GM18499 (cell line): ENCODE data around the gene SLC38A3.

ENCODE experiments used
- ATAC-seq: cut with Tn5 transposase; IDR thresholded peaks from one replicate; pipeline ENCODE4 v1.9.1; 2021; ENCODE audit warnings: moderate number of reproducible peaks; ENCODE audit not compliant: insufficient read depth, unreplicated experiment

The SLC38A3 gene

DNA sequence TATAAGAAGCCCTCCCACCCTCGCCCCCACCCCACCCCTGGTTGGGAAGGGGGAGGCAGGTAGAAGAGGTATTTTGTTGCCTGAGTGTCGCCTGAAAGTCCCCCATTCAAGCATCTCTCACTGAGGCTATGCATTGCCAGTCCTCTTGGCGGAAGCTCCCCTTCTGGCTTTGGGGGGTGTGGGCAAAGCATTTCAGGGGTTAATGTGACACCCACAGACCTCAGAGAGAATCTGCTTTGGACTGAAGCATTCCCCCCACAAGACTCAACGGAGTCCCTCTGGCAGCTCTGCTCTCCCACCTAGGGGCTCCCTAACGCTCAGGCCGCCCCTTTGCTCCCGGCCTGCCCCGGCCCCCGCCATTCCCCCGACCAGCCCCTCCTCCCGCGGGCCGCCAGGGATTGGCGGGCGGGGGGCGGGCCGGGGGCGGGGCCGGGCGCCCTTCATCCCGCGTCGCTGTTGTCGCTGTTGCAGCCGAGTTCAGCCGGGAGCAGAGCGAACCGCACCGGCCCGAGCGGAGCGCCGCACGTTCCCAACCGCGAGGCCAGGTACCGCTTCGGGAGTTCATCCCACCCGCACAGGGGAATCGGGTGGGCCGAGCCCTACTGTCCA lies at the start of gene SLC38A3:
Gene SLC38A3, plus strand, starts transcription at position 468 of the 609 bp plus-strand sequence. CDS start 8,929 bp downstream, outside the sequence.
- ATAC-seq = no peak

GRCh38 chr3:50155491-50155878 lies 49.6 kb upstream of the SLC38A3 start:
- ATAC-seq = no peak

GRCh38 chr3:50155891-50156290 lies 49.2 kb upstream of the SLC38A3 start:
- ATAC-seq = no peak

GRCh38 chr3:50156549-50157493 lies 48.2 kb upstream of the SLC38A3 start:
- ATAC-seq = no peak

- ATAC-seq = no peak
These were observed 47.1 kb upstream of the SLC38A3 start for GRCh38 chr3:50157827-50158529.

GRCh38 chr3:50158530-50159146 lies 46.4 kb upstream of the SLC38A3 start:
- no peak for ATAC-seq

DNA sequence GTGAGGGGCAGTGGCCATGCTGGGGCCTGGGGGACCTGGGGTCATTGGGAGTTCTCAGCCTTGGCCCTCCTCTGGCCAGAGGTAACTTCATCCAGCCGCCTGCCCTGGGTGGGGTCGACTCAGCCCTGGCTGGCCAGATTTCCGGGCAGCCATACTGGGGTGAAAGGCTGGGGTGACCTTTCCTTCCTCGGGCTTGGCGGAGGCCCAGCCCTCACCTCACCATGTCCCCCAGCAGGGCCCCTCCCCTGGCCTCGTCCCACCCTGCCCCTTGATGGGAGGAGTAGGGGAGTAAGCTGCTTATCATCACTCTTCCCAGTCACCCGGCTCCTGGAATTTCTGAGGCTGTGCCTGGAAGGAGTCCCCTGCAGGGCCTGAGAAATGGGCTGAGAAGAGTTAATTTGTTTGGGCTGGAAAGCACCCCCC lies 44.5 kb upstream of the SLC38A3 start:
- ATAC-seq = no peak

DNA sequence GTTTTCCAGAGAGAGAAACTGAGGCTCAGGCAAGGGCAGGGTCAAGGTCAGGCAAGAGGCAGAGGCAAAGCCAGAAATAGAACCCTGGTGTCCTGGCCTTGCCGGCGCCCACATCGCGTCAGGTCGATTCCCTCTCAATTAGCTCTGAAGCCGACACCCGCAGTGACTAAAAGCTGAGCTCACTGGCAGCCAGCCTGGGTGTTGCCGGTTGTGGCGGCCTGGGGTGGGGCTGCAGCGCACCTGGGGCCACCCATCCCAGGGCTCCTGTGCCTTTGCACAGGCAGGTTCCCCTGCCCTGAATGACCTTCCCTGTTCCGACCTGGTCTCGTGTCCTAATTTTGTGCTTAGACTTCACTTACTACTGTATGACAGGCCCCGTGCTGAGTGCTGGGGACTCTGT lies 43.8 kb upstream of the SLC38A3 start:
- ATAC-seq = no peak

DNA sequence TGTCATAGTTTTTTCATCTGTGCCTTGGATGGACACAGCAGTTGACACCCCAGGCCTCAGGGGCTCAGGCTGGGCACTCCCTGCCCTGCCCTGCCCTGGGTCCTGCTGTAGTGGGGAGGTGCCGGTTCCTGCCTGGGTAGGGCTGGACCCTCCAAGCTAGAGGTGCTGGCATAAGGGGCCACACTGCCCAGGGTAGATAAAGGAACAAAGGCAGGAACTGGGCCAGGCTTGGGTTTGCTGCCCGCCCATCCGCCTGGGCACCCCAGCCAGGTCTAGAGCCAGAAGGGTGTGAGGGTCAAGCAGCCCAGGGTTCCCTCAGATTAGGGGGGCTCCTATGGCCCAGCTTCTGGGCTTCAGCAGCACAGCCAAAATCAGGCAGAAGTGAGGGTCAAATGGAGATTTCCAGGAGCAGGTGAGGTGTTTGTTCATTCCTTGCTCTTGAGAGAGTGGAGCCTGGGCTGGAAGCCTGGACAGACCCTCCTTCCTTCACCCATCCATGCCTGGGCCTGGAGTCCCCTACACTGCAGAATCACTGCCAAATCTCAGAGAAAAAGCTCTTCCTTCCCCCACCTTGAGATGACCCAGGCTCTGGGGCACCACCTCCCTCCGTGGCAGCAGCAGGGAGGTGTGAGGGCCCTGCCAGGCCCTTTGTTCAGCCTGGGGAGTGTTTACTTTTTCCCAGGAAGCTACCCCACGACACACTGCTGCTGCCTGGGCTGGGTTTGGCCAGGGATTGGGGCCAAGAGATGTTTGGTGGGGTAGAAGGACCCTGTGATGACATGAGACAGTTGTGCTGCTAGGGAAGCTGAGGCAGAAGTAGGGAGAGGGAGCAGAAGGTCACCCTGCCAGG lies 42.8 kb upstream of the SLC38A3 start:
- no peak for ATAC-seq

GRCh38 chr3:50163572-50164455 lies 41.3 kb upstream of the SLC38A3 start:
- no peak for ATAC-seq

DNA sequence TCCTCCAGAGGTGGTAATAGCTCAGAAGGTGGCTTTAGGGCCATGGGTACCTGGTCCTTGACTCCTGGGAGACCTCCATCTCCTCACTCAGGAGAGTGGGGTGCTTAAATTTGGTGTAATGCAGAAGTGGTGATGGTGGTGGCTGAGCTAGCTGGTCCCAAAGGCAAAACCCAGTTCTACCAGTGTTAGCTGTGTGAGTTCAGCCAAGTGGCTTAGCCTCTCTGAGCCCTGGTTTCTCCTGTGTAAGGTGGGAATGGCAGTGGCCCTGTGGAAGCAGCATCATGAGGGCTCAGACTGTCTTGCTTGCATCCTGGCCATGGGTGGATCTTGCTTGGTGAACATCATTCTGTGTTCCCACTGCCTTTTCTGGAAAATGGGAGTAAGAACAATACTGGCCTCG lies 40.6 kb upstream of the SLC38A3 start:
- no peak for ATAC-seq

DNA sequence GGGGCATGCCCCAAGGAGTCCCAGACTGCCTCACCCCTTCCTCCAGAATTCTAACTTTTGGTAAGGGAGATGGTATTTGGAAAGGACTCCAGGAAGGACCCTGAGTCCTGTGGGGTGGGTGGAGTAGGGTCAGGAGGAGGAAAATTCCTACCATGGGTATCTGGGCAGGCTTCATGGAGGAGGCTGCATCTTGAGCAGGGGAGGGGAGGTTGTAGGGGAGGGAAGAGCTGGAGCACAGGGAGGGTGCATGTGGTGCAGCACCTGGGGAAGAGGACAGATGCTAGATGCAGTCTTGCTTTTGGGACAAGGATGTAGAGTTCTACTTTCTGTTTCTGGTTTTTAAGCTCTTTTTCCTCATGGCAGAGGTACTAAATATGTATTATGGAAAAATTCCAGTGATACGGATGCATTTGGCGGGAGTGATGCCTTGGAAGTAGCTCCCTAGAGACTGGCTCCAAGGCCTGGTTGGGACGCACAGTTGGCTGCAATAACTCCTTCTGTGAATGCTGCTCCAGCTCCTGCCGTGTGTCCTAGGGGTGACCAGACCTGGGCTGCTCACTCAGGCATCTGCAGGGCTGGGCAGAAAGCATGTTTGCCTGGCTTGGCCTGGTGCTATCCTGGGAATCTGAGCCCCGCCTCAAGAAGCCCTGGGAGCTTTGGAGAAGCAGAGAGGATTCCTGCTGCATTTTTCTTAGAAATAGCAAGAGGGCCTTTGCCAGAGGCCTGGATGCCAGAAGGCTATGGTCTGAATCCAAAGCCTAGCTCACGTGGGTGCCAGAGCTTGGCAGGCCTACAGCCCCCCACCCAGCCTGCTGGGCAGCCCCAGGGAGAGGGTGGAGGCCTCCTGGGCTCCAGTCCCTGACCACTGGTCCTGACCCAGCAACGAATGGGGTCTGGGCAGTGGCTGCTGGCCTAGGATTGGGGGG lies 39.8 kb upstream of the SLC38A3 start:
- ATAC-seq = no peak

GRCh38 chr3:50165910-50166538 lies 39.0 kb upstream of the SLC38A3 start:
- no peak for ATAC-seq

DNA sequence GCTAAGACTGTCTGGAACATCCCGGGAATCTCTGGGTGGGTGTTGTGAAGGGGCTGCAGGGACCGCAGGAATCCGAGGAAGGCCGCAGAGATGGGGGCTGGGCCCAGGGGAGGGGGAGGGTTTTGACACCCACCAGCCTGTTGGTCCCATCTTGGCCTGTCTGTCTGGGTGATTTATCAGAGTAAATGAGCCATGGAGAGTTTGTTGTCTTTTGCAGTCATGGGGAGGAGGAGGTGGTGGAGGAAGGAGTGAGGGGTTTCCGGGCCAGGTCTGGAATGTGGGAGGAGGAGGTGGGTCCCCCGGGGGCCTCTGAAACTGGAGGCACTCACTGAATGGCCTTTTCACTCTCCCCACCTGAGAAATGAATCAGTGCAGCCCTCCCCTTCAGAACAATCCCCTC lies 38.5 kb upstream of the SLC38A3 start:
- ATAC-seq = no peak

GRCh38 chr3:50167069-50167840 lies 37.8 kb upstream of the SLC38A3 start:
- ATAC-seq = no peak

DNA sequence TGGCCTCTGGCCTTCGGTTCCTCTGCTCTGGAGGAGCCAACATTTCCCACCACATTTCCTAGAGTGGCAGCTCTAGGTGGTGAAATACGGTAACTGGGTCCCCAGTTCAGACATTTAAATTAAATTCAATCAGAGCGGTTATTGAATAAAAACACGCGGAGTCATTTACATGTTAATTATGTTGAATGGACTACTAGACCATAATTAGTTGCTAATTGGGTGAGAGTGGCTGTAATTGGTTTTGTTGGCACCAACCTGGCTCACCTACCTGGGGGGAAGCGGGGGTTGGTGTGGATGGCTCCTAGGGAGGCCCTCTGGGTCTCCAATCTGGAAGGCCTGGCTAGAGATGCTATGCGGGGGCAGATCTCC lies 37.2 kb upstream of the SLC38A3 start:
- no peak for ATAC-seq

GRCh38 chr3:50168388-50168787 lies 36.7 kb upstream of the SLC38A3 start:
- ATAC-seq = no peak
